ENCODE data around the gene SYT14. TPM values are rescaled to one million over a fixed set of nuclear protein-coding genes. Genes with fewer than 3 reads are reported as not detected.

The SYT14 gene
- total and polyA plus RNA-seq, 2 of the 4 experiments (the other 2 are of a cell fraction), result 0.14 to 1.3 TPM

- H2BK5ac ChIP-seq (ENCODE audit: low read depth, low read length, poor library complexity, severe bottlenecking), result no peak overlapping the region
- H3K9ac ChIP-seq (ENCODE audit: low read depth, low read length), result no peak overlapping the region
- no peaks in the 10 kb centered on the region for H3K9me1 ChIP-seq (ENCODE audit: insufficient read depth, low read length)
- no peak overlapping the region for H2BK15ac ChIP-seq (ENCODE audit: low read depth, low read length)
- no peak overlapping the region for H3K4ac ChIP-seq (ENCODE audit: low read depth, low read length)
- no peak overlapping the region for H3K27ac ChIP-seq (ENCODE audit: insufficient read depth, low read length)
- H3K14ac ChIP-seq (replicated peaks; ENCODE audit: low read depth, low read length), result no peak overlapping the region
- in situ Hi-C loops (cut with MboI; ENCODE audit: low sequenced_read_pairs), result no loop called here
- no peak overlapping the region for H2AK9ac ChIP-seq (replicated peaks; ENCODE audit: low read depth, low read length, poor library complexity)
- H3K4me2 ChIP-seq (ENCODE audit: low read depth, low read length), result no peak overlapping the region
- ChIA-PET POLR2A (ENCODE audit: unreplicated experiment) (no interaction called here), CTCF (no interaction called here)
- H3K36me3 ChIP-seq (ENCODE audit: control insufficient read depth, insufficient read depth, low read length), result no peaks in the 10 kb centered on the region
- no peak overlapping the region for H3K23ac ChIP-seq (ENCODE audit: low read depth, low read length)
- dilution Hi-C loops (cut with HindIII; ENCODE audit: low sequenced_read_pairs, unreplicated experiment), result no loop called here
- H4K8ac ChIP-seq (ENCODE audit: low read depth in 2 of 2, low read length in 2 of 2), result no peak overlapping the region
- no peak for DNase-seq
- intact Hi-C loops (cut with micrococcal nuclease), result no loop called here
- H3K18ac ChIP-seq (ENCODE audit: low read depth, low read length), result no peak overlapping the region
- H4K20me1 ChIP-seq (ENCODE audit: insufficient read depth, low read length), result no peaks in the 10 kb centered on the region; the same call in 1 of the 2 replicates
- no peak for ATAC-seq (ENCODE audit: low read depth)
- H4K91ac ChIP-seq (ENCODE audit: insufficient read depth, low read depth, low read length), result no peak overlapping the region
- no peak overlapping the region for H3K56ac ChIP-seq (ENCODE audit: extremely low read depth, insufficient read depth, low read length)
- H3K79me1 ChIP-seq (ENCODE audit: low read depth in 1 of 2, low read length in 2 of 2), result no peaks in the 10 kb centered on the region
- H2AK5ac ChIP-seq (ENCODE audit: low read depth, low read length), result no peak overlapping the region
- no CpG with 5 or more reads among the region's 7 CpGs for WGBS, 2 experiments (ENCODE audit: extremely low coverage in 2 of 2, insufficient read length in 1 of 2)
- no peaks in the 10 kb centered on the region for H3K4me1 ChIP-seq (ENCODE audit: control insufficient read depth, insufficient read depth, low read length)
- H4K5ac ChIP-seq (ENCODE audit: low read depth, low read length), result no peak overlapping the region
- H3K4me3 ChIP-seq (ENCODE audit: insufficient read depth, low read depth, low read length), result no peak overlapping the region
- no peak overlapping the region for H2AFZ ChIP-seq (replicated peaks; ENCODE audit: low read length, poor library complexity)
- peak; percentile 59 for TF ChIP-seq MAFK (IDR thresholded peaks at IDR 0.05; ENCODE audit: low read depth, low read length)
- TF ChIP-seq RCOR1 (IDR thresholded peaks at IDR 0.05; ENCODE audit: insufficient replicate concordance, low read length), result no peak
- no peak overlapping the region for H2BK120ac ChIP-seq (ENCODE audit: low read depth, low read length)
- no peaks in the 10 kb centered on the region for H3K9me3 ChIP-seq (ENCODE audit: control insufficient read depth, insufficient read depth, low read length)
- peaks cover 5% of the 10 kb centered on the region for H3K27me3 ChIP-seq (ENCODE audit: control insufficient read depth, insufficient read depth, low read length)
- BruUV-seq (replicated peaks), result no TSS peak
- no peak overlapping the region for H2BK20ac ChIP-seq (ENCODE audit: low read depth, low read length)
Measured at GRCh38 chr1:210170220-210170619, 232.2 kb downstream of the SYT14 start.
